GM18526 (cell line): ENCODE data around the gene RAB25.

Experiments
- POLR2A ChIP-seq: IDR thresholded peaks from 3 replicates; pipeline ENCODE4 v1.6.1; 2011; ENCODE audit not compliant: insufficient read length; ENCODE audit errors: extremely low read depth

The RAB25 gene

GRCh38 chr1:156102633-156103511 lies 41.9 kb downstream of the RAB25 start:
- TF ChIP-seq POLR2A: no peak

- no peak for TF ChIP-seq POLR2A
Measured at GRCh38 chr1:156103521-156103947, 42.6 kb downstream of the RAB25 start.

GRCh38 chr1:156104065-156104810 lies 43.3 kb downstream of the RAB25 start:
- TF ChIP-seq POLR2A: no peak

GRCh38 chr1:156104861-156105832 lies 44.2 kb downstream of the RAB25 start:
- TF ChIP-seq POLR2A: no peak

- no peak for TF ChIP-seq POLR2A
Measured at GRCh38 chr1:156106624-156107488, 45.9 kb downstream of the RAB25 start.

- no peak for TF ChIP-seq POLR2A
Measured at GRCh38 chr1:156108057-156108456, 47.1 kb downstream of the RAB25 start.

- TF ChIP-seq POLR2A: no peak
Measured at GRCh38 chr1:156108664-156109241, 47.8 kb downstream of the RAB25 start.

- TF ChIP-seq POLR2A: no peak
Measured at GRCh38 chr1:156110252-156110651, 49.3 kb downstream of the RAB25 start.

- TF ChIP-seq POLR2A: no peak
Measured at GRCh38 chr1:156111355-156111962, 50.5 kb downstream of the RAB25 start.

GRCh38 chr1:156112276-156113137 lies 51.5 kb downstream of the RAB25 start:
- TF ChIP-seq POLR2A: no peak

GRCh38 chr1:156113282-156113950 lies 52.5 kb downstream of the RAB25 start:
- TF ChIP-seq POLR2A: no peak
